ENCODE measurements around the gene DCTN2.

- TF ChIP-seq CTCF (conservative IDR thresholded peaks at IDR 0.05) (no peak), ZFX (IDR thresholded peaks at IDR 0.05) (no peak)
Observed at GRCh38 chr12:57585156-57585555, 38.2 kb upstream of the DCTN2 start.
